ENCODE data around the gene IZUMO1. TPM values are rescaled to one million over a fixed set of nuclear protein-coding genes. Genes with fewer than 3 reads are reported as not detected.

IZUMO1 gene
- total and polyA plus RNA-seq, 3 donors from 2014 or later: 10.5 to 32.8 (median 28.9) TPM

DNA sequence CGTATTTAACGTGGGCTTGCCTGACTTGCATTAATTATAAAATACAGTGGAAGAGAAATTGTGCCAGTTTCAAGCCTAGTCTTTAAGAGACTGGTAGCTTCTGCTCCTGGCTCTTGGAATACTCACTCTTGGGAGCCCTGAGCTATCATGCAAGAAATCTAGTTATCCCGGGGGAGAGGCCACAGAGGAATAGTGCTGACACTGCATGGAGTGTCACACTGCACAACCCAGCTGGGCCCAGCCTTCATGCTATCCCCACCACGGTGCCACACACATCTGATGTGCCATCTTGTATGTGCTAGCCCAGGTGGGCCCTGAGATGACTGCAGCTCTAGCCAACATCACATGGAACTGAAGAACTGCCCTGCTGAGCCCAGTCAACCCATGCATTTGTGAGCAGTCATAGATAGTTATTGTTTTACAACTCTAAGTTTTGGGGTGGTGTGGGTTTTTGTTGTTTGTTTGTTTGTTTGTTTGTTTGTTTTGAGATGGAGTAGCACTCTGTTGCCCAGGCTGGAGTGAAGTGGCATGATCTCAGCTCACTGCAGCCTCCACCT, 35.5 kb downstream of the IZUMO1 start:
- no peaks in the 10 kb centered on the region for H3K9me3 ChIP-seq
- H3K27ac ChIP-seq: no peak overlapping the region
- H3K36me3 ChIP-seq (ENCODE audit: low read depth, missing control alignments): no peaks in the 10 kb centered on the region
- H3K27me3 ChIP-seq: no peaks in the 10 kb centered on the region
- no peak for DNase-seq
- H3K4me3 ChIP-seq: no peak overlapping the region
- TF ChIP-seq POLR2A (IDR thresholded peaks at IDR 0.05): no peak
- TF ChIP-seq, protein P1, sequence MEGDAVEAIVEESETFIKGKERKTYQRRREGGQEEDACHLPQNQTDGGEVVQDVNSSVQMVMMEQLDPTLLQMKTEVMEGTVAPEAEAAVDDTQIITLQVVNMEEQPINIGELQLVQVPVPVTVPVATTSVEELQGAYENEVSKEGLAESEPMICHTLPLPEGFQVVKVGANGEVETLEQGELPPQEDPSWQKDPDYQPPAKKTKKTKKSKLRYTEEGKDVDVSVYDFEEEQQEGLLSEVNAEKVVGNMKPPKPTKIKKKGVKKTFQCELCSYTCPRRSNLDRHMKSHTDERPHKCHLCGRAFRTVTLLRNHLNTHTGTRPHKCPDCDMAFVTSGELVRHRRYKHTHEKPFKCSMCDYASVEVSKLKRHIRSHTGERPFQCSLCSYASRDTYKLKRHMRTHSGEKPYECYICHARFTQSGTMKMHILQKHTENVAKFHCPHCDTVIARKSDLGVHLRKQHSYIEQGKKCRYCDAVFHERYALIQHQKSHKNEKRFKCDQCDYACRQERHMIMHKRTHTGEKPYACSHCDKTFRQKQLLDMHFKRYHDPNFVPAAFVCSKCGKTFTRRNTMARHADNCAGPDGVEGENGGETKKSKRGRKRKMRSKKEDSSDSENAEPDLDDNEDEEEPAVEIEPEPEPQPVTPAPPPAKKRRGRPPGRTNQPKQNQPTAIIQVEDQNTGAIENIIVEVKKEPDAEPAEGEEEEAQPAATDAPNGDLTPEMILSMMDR (IDR thresholded peaks at IDR 0.05): no peak
- 94 to 96% methylated on average over 4 of the region's 4 CpGs for WGBS, 2 donors
- intact Hi-C loops (cut with DNase I; ENCODE audit: low total_unique reads): no loop called here
- peaks cover 27% of the 10 kb centered on the region for H3K4me1 ChIP-seq

GRCh38 chr19:48708471-48708870, 38.2 kb downstream of the IZUMO1 start:
- Histone ChIP-seq H3K4me1 (peaks cover 10% of the 10 kb centered on the region), H3K27me3 (no peaks in the 10 kb centered on the region), H3K4me3 (no peak overlapping the region), H3K36me3 (ENCODE audit: low read depth, missing control alignments) (no peaks in the 10 kb centered on the region), H3K9me3 (no peaks in the 10 kb centered on the region), H3K27ac (no peak overlapping the region)
- TF ChIP-seq, protein P1 (IDR thresholded peaks at IDR 0.05): no peak
- no peak for TF ChIP-seq POLR2A (IDR thresholded peaks at IDR 0.05)
- no peak for DNase-seq
- intact Hi-C loops (cut with DNase I; ENCODE audit: low total_unique reads): no loop called here
- 53 to 86% methylated on average over 9 to 11 of the region's 11 CpGs for WGBS, 2 donors

- peak overlapping the region in 1 of 2 donors; percentile 14 for H3K27ac ChIP-seq
- TF ChIP-seq, protein P1 (IDR thresholded peaks at IDR 0.05): no peak
- TF ChIP-seq POLR2A (IDR thresholded peaks at IDR 0.05): no peak
- H3K4me3 ChIP-seq: no peak overlapping the region
- peaks cover 3% of the 10 kb centered on the region for H3K4me1 ChIP-seq
- intact Hi-C loops (cut with DNase I; ENCODE audit: low total_unique reads): no loop called here
- no peaks in the 10 kb centered on the region for H3K36me3 ChIP-seq (ENCODE audit: low read depth, missing control alignments)
- H3K27me3 ChIP-seq: no peaks in the 10 kb centered on the region
- DNase-seq: peak; percentile 55
- 28 to 37% methylated on average over 2 of the region's 2 CpGs for WGBS, 2 donors
- H3K9me3 ChIP-seq: no peaks in the 10 kb centered on the region
Observed at GRCh38 chr19:48705431-48705830, 41.3 kb downstream of the IZUMO1 start.

DNA sequence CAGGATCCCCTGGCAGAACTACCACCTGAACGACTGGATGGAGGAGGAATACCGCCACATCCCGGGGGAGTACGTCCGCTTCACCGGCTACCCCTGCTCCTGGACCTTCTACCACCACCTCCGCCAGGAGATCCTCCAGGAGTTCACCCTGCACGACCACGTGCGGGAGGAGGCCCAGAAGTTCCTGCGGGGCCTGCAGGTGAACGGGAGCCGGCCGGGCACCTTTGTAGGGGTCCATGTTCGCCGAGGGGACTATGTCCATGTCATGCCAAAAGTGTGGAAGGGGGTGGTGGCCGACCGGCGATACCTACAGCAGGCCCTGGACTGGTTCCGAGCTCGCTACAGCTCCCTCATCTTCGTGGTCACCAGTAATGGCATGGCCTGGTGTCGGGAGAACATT, 43.4 kb downstream of the IZUMO1 start:
- 90 to 94% methylated on average over 14 to 23 of the region's 23 CpGs for WGBS, 2 donors

More for the DNA sequence above, 43.4 kb downstream of the IZUMO1 start:
- DNase-seq: no peak
- Histone ChIP-seq H3K4me3 (no peak overlapping the region), H3K9me3 (no peaks in the 10 kb centered on the region), H3K4me1 (peaks cover 6% of the 10 kb centered on the region), H3K27me3 (no peaks in the 10 kb centered on the region), H3K27ac (no peak overlapping the region), H3K36me3 (ENCODE audit: low read depth, missing control alignments) (no peaks in the 10 kb centered on the region)
- no peak for TF ChIP-seq POLR2A (IDR thresholded peaks at IDR 0.05)
- TF ChIP-seq, protein P1 (IDR thresholded peaks at IDR 0.05): no peak
- intact Hi-C loops (cut with DNase I; ENCODE audit: low total_unique reads): no loop called here

Data from testis (tissue), 3 donors.